GDM1 (cell line): Measurements from ENCODE around the gene TRPM4.

Source experiments
- DNase-seq: peaks from one replicate; lab custom pipeline; 2025; lab: John Stamatoyannopoulos, UW

Gene TRPM4

GRCh38 chr19:49231804-49232203 lies 74.2 kb downstream of the TRPM4 start:
- no peak for DNase-seq

- DNase-seq: no peak
These were observed 75.6 kb downstream of the TRPM4 start for GRCh38 chr19:49233163-49233562.

- DNase-seq: no peak
These were observed 84.2 kb downstream of the TRPM4 start for GRCh38 chr19:49241769-49242168.

- DNase-seq: no peak
These were observed 85.5 kb downstream of the TRPM4 start for GRCh38 chr19:49243129-49243528.

GRCh38 chr19:49243726-49244125 lies 86.1 kb downstream of the TRPM4 start:
- DNase-seq: no peak

- DNase-seq: no peak
These were observed 86.7 kb downstream of the TRPM4 start for GRCh38 chr19:49244256-49244655.

GRCh38 chr19:49247676-49248075 lies 90.1 kb downstream of the TRPM4 start:
- no peak for DNase-seq

- no peak for DNase-seq
These were observed 92.3 kb downstream of the TRPM4 start for GRCh38 chr19:49249933-49250332.

GRCh38 chr19:49255674-49256073 lies 98.1 kb downstream of the TRPM4 start:
- no peak for DNase-seq

GRCh38 chr19:49256691-49257090 lies 99.1 kb downstream of the TRPM4 start:
- no peak for DNase-seq
